Gastrocnemius medialis (tissue), 4 donors: ENCODE data around the gene SLC25A26.

Experiments used
- CTCF ChIP-seq, 5 experiments: fragments of 450-650 bp in 3 of 5; fragments of 200-600 bp in 2 of 5; sonication (generic) in 2 of 5; IDR thresholded peaks in 4 of 5; conservative IDR thresholded peaks in 1 of 5; 1 replicate in 4 of 5; 2 replicates in 1 of 5; pipeline ENCODE4 v1.5.1; 2016 to 2019; ENCODE audit warnings: antibody characterized with exemption in 5 of 5, mild to moderate bottlenecking in 3 of 5, moderate library complexity in 3 of 5
- POLR2A ChIP-seq, 2 donors: fragments of 450-650 bp; IDR thresholded peaks; one replicate each; pipeline ENCODE4 v1.6.1; 2017; ENCODE audit warnings: antibody characterized with exemption in 2 of 2, mild to moderate bottlenecking in 2 of 2, moderate library complexity in 2 of 2

DNA sequence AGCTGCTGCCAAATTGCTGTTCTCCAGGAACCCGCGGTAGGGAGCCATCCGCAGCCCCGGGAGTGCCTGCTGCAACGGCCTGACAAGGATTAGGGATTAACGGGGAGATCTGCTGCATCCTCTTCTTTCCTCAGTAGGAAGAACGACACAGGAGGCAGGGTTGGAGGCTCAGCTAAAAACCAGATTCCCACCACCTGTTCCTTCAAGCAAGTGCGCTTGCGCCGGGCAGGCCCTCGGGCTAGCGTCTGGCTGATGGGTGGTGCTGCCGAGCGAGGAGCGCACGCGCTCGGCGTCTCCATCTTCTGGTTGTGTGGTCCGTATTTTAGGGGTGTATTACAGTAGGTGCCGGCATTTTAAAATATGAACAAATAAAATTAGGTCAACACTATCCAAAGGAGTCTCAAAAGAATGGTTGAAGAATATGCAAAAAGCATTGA lies 25.4 kb upstream of the SLC25A26 start:
- no peak for TF ChIP-seq CTCF (IDR thresholded peaks at IDR 0.05 in 4 of 5, conservative IDR thresholded peaks at IDR 0.05 in 1 of 5)
- no peak for TF ChIP-seq POLR2A (IDR thresholded peaks at IDR 0.05)
